Neuronal stem cell (in vitro differentiated cells): ENCODE data around the gene DTNA.

Experiments
- DNase-seq: peaks from one replicate; pipeline ENCODE4 v3.0.0-alpha.2; 2013; ENCODE audit warnings: low spot score
- H2AFZ ChIP-seq: one replicate; pipeline ENCODE4 v1.6.1; 2013; ENCODE audit warnings: mild to moderate bottlenecking, low read length, inconsistent platforms
- H2AK5ac ChIP-seq: 2 replicates; pipeline ENCODE4 v1.6.1; 2013; ENCODE audit warnings: low read depth, mild to moderate bottlenecking, inconsistent platforms, low read length, moderate library complexity, mixed read lengths
- H2BK120ac ChIP-seq: 2 replicates; pipeline ENCODE4 v1.6.1; 2013; ENCODE audit warnings: low read depth, mild to moderate bottlenecking, inconsistent platforms, low read length, moderate library complexity, mixed read lengths
- H2BK12ac ChIP-seq: one replicate; pipeline ENCODE4 v1.6.1; 2013; ENCODE audit warnings: low read length, inconsistent platforms
- H2BK15ac ChIP-seq: 2 replicates; pipeline ENCODE4 v1.6.1; 2013; ENCODE audit warnings: mild to moderate bottlenecking, low read length, inconsistent platforms, mixed read lengths
- H2BK5ac ChIP-seq: one replicate; pipeline ENCODE4 v1.6.1; 2013; ENCODE audit warnings: inconsistent platforms, mild to moderate bottlenecking, low read length, moderate library complexity
- H3K14ac ChIP-seq: one replicate; pipeline ENCODE4 v1.6.1; 2013; ENCODE audit warnings: low read length, inconsistent platforms
- H3K18ac ChIP-seq: 2 replicates; pipeline ENCODE4 v1.6.1; 2013; ENCODE audit warnings: low read length, inconsistent platforms
- H3K23ac ChIP-seq: 2 replicates; pipeline ENCODE4 v1.6.1; 2013; ENCODE audit warnings: low read depth, mild to moderate bottlenecking, mixed read lengths, low read length, inconsistent platforms; ENCODE audit not compliant: poor library complexity
- H3K27ac ChIP-seq: replicated peaks from 3 replicates; pipeline ENCODE4 v1.5.1; 2013; ENCODE audit warnings: low read length, inconsistent platforms
- H3K27me3 ChIP-seq, 3 experiments: 2 replicates each; pipeline ENCODE4 v1.6.1; 2013; ENCODE audit warnings: low read length in 3 of 3, mild to moderate bottlenecking in 2 of 3, inconsistent platforms in 1 of 3, low read depth in 1 of 3, mixed read lengths in 1 of 3, moderate library complexity in 1 of 3; ENCODE audit not compliant: control insufficient read depth in 3 of 3, insufficient read depth in 3 of 3
- H3K36me3 ChIP-seq, 2 donors: replicated peaks in 1 of 2; 2 replicates each; pipeline ENCODE4 v1.6.1; 2013; ENCODE audit warnings: low read length in 2 of 2; ENCODE audit not compliant: control insufficient read depth in 2 of 2, insufficient read depth in 2 of 2
- H3K4ac ChIP-seq: 2 replicates; pipeline ENCODE4 v1.6.1; 2013; ENCODE audit warnings: inconsistent platforms, mild to moderate bottlenecking, low read length, moderate library complexity
- H3K4me1 ChIP-seq, 2 donors: 1 replicate in 1 of 2; 2 replicates in 1 of 2; pipeline ENCODE4 v1.6.1; 2013; ENCODE audit warnings: low read length in 2 of 2, low read depth in 1 of 2; ENCODE audit not compliant: control insufficient read depth in 2 of 2, insufficient read depth in 1 of 2
- H3K4me2 ChIP-seq: one replicate; pipeline ENCODE4 v1.6.1; 2013; ENCODE audit warnings: mild to moderate bottlenecking, low read length, inconsistent platforms; ENCODE audit not compliant: insufficient read depth, poor library complexity, severe bottlenecking
- H3K4me3 ChIP-seq, 2 donors: 2 replicates each; pipeline ENCODE4 v1.5.1; 2013; ENCODE audit warnings: low read length in 2 of 2, mild to moderate bottlenecking in 2 of 2, inconsistent platforms in 1 of 2, moderate library complexity in 1 of 2
- H3K79me1 ChIP-seq: one replicate; pipeline ENCODE4 v1.6.1; 2013; ENCODE audit warnings: low read depth, mild to moderate bottlenecking, inconsistent platforms, low read length, moderate library complexity
- H3K9ac ChIP-seq: one replicate; pipeline ENCODE4 v1.6.1; 2013; ENCODE audit warnings: mild to moderate bottlenecking, low read depth, low read length, inconsistent platforms; ENCODE audit not compliant: poor library complexity
- H3K9me3 ChIP-seq, 2 donors: replicated peaks in 1 of 2; 2 replicates each; pipeline versions ENCODE3 to v1.6.1; 2013; ENCODE audit warnings: low read length in 2 of 2, mild to moderate bottlenecking in 2 of 2, inconsistent platforms in 1 of 2, low read depth in 1 of 2, mixed read lengths in 1 of 2, moderate library complexity in 1 of 2; ENCODE audit not compliant: control insufficient read depth in 2 of 2, insufficient read depth in 1 of 2
- H4K8ac ChIP-seq: one replicate; pipeline ENCODE4 v1.6.1; 2013; ENCODE audit warnings: low read depth, mild to moderate bottlenecking, inconsistent platforms, low read length, moderate library complexity
- H4K91ac ChIP-seq: one replicate; pipeline ENCODE4 v1.6.1; 2013; ENCODE audit warnings: low read length, low read depth, mild to moderate bottlenecking, inconsistent platforms; ENCODE audit not compliant: poor library complexity
- WGBS, 2 donors: extraction: QIAGEN DNeasy Blood & Tissue Kit; methylation state at CpG; one replicate each; pipeline ENCODE4 v1.1.7; 2013; ENCODE audit warnings: missing lambda C conversion rate in 2 of 2, mixed read lengths in 1 of 2; ENCODE audit not compliant: insufficient read length in 2 of 2, insufficient replicate concordance in 1 of 2; ENCODE audit errors: extremely low coverage in 2 of 2; 5-methylcytosine and 5-hydroxymethylcytosine counted together

Gene DTNA

GRCh38 chr18:34800381-34800780 is 90.3 kb downstream of the DTNA start:
- Histone ChIP-seq H2BK15ac (no peak overlapping the region), H2BK5ac (no peak overlapping the region), H3K79me1 (no peaks in the 10 kb centered on the region), H3K9ac (no peak overlapping the region), H3K18ac (no peak overlapping the region), H3K36me3 (no peaks in the 10 kb centered on the region), H2AFZ (no peak overlapping the region), H3K27ac (no peak overlapping the region), H4K91ac (no peak overlapping the region), H3K14ac (no peak overlapping the region), H2BK120ac (no peak overlapping the region), H3K9me3 (no peaks in the 10 kb centered on the region), H3K4me1 (peaks cover 4 to 5% of the 10 kb centered on the region in 2 donors), H2BK12ac (no peak overlapping the region), H3K23ac (no peak overlapping the region), H3K27me3 (no peaks in the 10 kb centered on the region), H2AK5ac (no peak overlapping the region), H4K8ac (no peak overlapping the region), H3K4me2 (no peak overlapping the region), H3K4me3 (no peak overlapping the region), H3K4ac (no peak overlapping the region)
- DNase-seq, result no peak
- no CpG with 5 or more reads among the region's 1 CpG for WGBS, 2 donors

GRCh38 chr18:34801774-34802173 is 91.7 kb downstream of the DTNA start:
- no peak overlapping the region for H3K4me2 ChIP-seq

GRCh38 chr18:34802959-34803358 is 92.9 kb downstream of the DTNA start:
- Histone ChIP-seq H3K23ac (no peak overlapping the region), H3K27me3 (no peaks in the 10 kb centered on the region), H3K79me1 (no peaks in the 10 kb centered on the region), H2AFZ (no peak overlapping the region), H3K9ac (no peak overlapping the region), H3K4me2 (no peak overlapping the region), H2BK12ac (no peak overlapping the region), H3K9me3 (no peaks in the 10 kb centered on the region), H2BK15ac (no peak overlapping the region), H3K36me3 (no peaks in the 10 kb centered on the region), H4K8ac (no peak overlapping the region), H3K14ac (no peak overlapping the region), H2BK5ac (no peak overlapping the region), H3K18ac (no peak overlapping the region), H3K4me3 (no peak overlapping the region), H3K4ac (no peak overlapping the region), H3K27ac (no peak overlapping the region), H4K91ac (no peak overlapping the region), H2AK5ac (no peak overlapping the region), H2BK120ac (no peak overlapping the region), H3K4me1 (peaks cover 4 to 12% of the 10 kb centered on the region in 2 donors)
- DNase-seq, result no peak
- WGBS, 2 donors, result no CpG with 5 or more reads among the region's 3 CpGs

More at GRCh38 chr18:34801774-34802173, 91.7 kb downstream of the DTNA start:
- no peak overlapping the region for H3K18ac ChIP-seq
- no peaks in the 10 kb centered on the region for H3K36me3 ChIP-seq
- no peak overlapping the region for H2BK120ac ChIP-seq
- no peak overlapping the region for H3K14ac ChIP-seq
- H4K8ac ChIP-seq, result no peak overlapping the region
- H2BK5ac ChIP-seq, result no peak overlapping the region
- no peak overlapping the region for H3K9ac ChIP-seq
- peaks cover 4 to 7% of the 10 kb centered on the region in 2 donors for H3K4me1 ChIP-seq
- no peaks in the 10 kb centered on the region for H3K79me1 ChIP-seq
- H3K4ac ChIP-seq, result no peak overlapping the region
- no peaks in the 10 kb centered on the region for H3K27me3 ChIP-seq
- no peak for DNase-seq
- no peak overlapping the region for H3K4me3 ChIP-seq
- no peak overlapping the region for H3K23ac ChIP-seq
- WGBS, 2 donors, result no CpG with 5 or more reads among the region's 2 CpGs
- H2AK5ac ChIP-seq, result no peak overlapping the region
- peak overlapping the region; percentile 32 for H2AFZ ChIP-seq
- no peak overlapping the region for H4K91ac ChIP-seq
- no peaks in the 10 kb centered on the region for H3K9me3 ChIP-seq
- H3K27ac ChIP-seq, result no peak overlapping the region
- no peak overlapping the region for H2BK12ac ChIP-seq
- H2BK15ac ChIP-seq, result no peak overlapping the region

GRCh38 chr18:34803877-34804400 is 93.8 kb downstream of the DTNA start:
- no peak overlapping the region for H2BK120ac ChIP-seq
- H3K4ac ChIP-seq, result no peak overlapping the region

More at GRCh38 chr18:34803877-34804400, 93.8 kb downstream of the DTNA start:
- no peak overlapping the region for H3K23ac ChIP-seq
- no peak overlapping the region for H3K18ac ChIP-seq
- no peak overlapping the region for H2BK15ac ChIP-seq
- no peak overlapping the region for H3K4me3 ChIP-seq
- no peak overlapping the region for H4K8ac ChIP-seq
- no peak overlapping the region for H2AFZ ChIP-seq
- peaks cover 4 to 14% of the 10 kb centered on the region in 2 donors for H3K4me1 ChIP-seq
- H3K36me3 ChIP-seq, result no peaks in the 10 kb centered on the region
- H3K4me2 ChIP-seq, result no peak overlapping the region
- H2BK5ac ChIP-seq, result no peak overlapping the region
- no peaks in the 10 kb centered on the region for H3K27me3 ChIP-seq
- DNase-seq, result no peak
- no peak overlapping the region for H4K91ac ChIP-seq
- no peak overlapping the region for H3K14ac ChIP-seq
- H2BK12ac ChIP-seq, result no peak overlapping the region
- H2AK5ac ChIP-seq, result no peak overlapping the region
- no peak overlapping the region for H3K9ac ChIP-seq
- H3K27ac ChIP-seq, result no peak overlapping the region
- H3K79me1 ChIP-seq, result no peaks in the 10 kb centered on the region
- no peaks in the 10 kb centered on the region for H3K9me3 ChIP-seq
- WGBS, 2 donors, result no CpG with 5 or more reads among the region's 5 CpGs
